ENCODE results near the gene MEIOB.

MEIOB gene

GRCh38 chr16:1785846-1786170 is 86.2 kb downstream of the MEIOB start:
- DNase-seq = no peak

GRCh38 chr16:1784977-1785845 is 86.8 kb downstream of the MEIOB start:
- no peak for DNase-seq
